Measurements from ENCODE around the gene SHOC2.

GRCh38 chr10:110963162-110963561, 43.8 kb downstream of the SHOC2 start:
- TF ChIP-seq RFX5 (IDR thresholded peaks at IDR 0.05; ENCODE audit: borderline replicate concordance, low read depth, low read length) (no peak), POLR2A (IDR thresholded peaks at IDR 0.05; ENCODE audit: control extremely low read depth in 1 of 2, low read depth in 2 of 2, low read length in 2 of 2) (no peak), HDAC2 (IDR thresholded peaks at IDR 0.05; ENCODE audit: borderline replicate concordance in 1 of 2, low read depth in 2 of 2, low read length in 2 of 2) (no peak)
- TF ChIP-seq, protein P1, sequence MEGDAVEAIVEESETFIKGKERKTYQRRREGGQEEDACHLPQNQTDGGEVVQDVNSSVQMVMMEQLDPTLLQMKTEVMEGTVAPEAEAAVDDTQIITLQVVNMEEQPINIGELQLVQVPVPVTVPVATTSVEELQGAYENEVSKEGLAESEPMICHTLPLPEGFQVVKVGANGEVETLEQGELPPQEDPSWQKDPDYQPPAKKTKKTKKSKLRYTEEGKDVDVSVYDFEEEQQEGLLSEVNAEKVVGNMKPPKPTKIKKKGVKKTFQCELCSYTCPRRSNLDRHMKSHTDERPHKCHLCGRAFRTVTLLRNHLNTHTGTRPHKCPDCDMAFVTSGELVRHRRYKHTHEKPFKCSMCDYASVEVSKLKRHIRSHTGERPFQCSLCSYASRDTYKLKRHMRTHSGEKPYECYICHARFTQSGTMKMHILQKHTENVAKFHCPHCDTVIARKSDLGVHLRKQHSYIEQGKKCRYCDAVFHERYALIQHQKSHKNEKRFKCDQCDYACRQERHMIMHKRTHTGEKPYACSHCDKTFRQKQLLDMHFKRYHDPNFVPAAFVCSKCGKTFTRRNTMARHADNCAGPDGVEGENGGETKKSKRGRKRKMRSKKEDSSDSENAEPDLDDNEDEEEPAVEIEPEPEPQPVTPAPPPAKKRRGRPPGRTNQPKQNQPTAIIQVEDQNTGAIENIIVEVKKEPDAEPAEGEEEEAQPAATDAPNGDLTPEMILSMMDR (IDR thresholded peaks at IDR 0.05; ENCODE audit: control extremely low read depth in 1 of 3, insufficient read depth in 1 of 3, low read depth in 1 of 3, low read length in 3 of 3), result no peak

All from H1 (cell line).